HG02973 (cell line): Measurements from ENCODE around the gene NR1H3.

ENCODE experiments used
- ATAC-seq: cut with Tn5 transposase; IDR thresholded peaks from one replicate; pipeline ENCODE4 v1.9.1; 2021; ENCODE audit warnings: moderate library complexity; ENCODE audit not compliant: unreplicated experiment

Gene NR1H3

DNA sequence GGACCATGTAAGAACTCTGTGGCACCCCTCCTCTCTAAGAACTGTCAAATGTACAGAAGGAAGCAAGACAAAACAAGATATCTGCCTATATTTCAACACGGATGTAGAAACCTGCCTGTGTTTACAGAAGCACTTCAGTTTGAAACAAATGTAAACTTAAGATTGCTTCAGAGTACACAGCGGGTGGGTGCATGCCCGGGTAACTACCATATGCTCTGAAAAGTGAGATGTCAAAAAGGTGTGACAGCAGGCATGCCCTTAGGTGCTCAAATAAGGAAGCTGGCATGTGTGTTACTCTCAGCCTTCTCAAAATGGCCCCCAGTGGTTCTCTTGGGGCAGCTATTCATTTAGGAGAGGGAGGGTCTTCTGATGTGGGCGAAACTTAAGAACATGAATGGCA is 14.3 kb upstream of the NR1H3 start:
- ATAC-seq: no peak

DNA sequence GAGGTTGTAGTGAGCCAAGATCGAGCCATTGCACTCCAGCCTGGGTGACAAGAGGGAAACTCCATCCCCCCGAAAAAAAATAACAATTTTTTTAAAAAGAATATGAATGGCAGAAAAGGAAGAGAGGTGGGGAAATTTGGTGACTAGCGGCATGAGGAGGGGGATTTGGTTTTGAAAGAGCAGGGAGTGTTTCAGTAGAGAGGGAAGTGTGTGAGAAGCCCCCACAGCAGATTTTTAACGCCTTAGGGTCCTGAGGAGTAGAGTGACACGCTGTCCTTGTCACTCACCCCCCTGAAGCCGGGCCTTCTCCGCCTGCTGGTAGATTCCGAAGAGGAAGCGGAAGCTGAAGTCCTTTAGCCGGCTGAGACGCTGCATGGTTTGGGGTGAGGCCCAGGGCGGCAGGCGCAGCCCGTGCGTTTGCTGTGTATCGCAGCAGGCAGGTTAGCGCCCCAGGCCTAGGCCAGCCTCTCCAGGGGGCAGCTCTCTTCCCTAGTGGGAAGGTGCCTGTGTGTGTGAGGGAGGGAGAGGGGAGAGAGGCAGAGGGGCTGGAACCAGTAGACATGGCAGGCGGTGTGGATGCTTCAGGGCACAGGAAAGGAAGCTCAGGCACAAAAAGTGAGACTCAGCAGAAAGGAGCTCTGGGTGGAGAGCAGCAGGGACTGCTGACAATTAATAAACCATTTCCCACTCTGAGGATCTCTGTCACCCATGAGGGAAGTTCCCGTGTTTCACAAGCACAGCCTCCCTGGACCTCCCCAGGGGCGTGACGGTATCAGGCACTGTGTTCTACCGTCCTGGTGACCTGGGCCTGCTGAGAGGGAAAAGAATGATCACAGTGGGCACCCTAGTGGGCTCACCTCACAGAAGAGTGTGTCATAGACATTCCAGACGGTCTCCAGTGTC is 13.1 kb upstream of the NR1H3 start:
- no peak for ATAC-seq

- ATAC-seq: no peak
These were observed 12.0 kb upstream of the NR1H3 start for GRCh38 chr11:47245611-47246357.

DNA sequence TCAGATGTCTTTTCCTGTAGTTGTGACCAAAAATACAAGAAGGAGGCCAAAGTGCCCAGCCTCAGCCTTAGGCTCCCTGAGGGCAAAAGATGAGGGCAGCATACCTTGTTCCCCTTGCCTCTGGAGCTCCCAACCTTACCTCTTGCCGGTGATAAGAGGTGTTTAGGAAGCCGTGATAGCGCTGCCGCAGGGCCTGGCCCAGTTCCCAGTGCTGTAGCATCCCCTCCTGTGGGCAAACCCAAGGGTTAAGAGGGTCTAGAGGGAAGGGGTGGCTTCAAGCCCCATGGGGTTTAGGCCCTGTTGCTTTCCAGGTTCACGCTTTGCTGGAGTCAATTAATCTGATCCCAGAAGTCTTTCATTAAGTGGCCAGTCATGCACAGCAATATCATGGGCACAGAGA is 10.3 kb upstream of the NR1H3 start:
- no peak for ATAC-seq

DNA sequence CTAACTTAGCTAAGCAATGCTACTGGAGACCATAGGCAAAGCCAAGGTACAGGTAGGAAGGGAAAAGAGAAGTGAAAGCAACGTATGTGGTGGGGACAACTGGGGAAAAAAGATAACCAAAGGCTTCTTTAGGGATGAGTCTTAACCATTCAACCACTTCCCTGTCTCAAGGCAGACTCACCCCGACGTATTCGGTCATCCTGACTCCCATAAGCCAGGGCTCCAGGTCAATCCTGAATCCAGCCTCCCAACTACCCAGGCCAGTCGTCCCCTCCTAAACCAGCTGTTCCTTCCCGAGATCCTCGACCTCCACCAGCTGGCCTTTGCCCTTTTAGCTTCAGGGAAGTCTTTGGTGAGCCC is 9.5 kb upstream of the NR1H3 start:
- ATAC-seq: peak; percentile 27

GRCh38 chr11:47248664-47249377 is 9.0 kb upstream of the NR1H3 start, which contains the start of gene ACP2:
Gene ACP2 (minus strand): TSS chr11:47248814. CDS start chr11:47248789, 25 bp downstream.
- ATAC-seq: peak; percentile 92

- no peak for ATAC-seq
These were observed 8.4 kb upstream of the NR1H3 start for GRCh38 chr11:47249378-47249715.

- no peak for ATAC-seq
These were observed 6.0 kb upstream of the NR1H3 start for GRCh38 chr11:47251751-47252150.

DNA sequence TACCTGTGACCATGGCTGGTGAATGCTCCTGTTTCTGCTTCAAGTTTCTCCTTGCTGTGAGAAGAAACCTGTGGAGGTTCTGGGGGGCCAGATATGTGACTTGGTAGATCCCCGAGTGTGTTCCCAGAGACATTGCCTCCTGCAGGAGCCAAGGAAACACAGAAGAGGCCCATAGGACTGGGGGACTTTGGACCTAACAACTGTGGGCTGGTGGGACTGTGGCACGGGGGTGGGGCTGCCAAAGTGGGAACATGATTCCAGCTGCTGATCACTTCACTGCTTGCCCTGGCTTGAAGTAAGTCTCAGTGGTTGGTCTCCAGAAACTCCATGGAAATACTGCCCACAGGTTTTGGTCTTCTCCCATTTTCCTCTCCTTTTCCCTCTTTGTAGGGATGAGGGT is 4.1 kb upstream of the NR1H3 start:
- ATAC-seq: no peak

- ATAC-seq: no peak
These were observed 3.4 kb upstream of the NR1H3 start for GRCh38 chr11:47254386-47254785.

GRCh38 chr11:47256374-47256773 is 1.4 kb upstream of the NR1H3 start:
- no peak for ATAC-seq

- ATAC-seq: no peak
These were observed 649 bp upstream of the NR1H3 start for GRCh38 chr11:47257177-47257516.

GRCh38 chr11:47258317-47258902 is 614 bp downstream of the NR1H3 start:
- ATAC-seq: no peak

DNA sequence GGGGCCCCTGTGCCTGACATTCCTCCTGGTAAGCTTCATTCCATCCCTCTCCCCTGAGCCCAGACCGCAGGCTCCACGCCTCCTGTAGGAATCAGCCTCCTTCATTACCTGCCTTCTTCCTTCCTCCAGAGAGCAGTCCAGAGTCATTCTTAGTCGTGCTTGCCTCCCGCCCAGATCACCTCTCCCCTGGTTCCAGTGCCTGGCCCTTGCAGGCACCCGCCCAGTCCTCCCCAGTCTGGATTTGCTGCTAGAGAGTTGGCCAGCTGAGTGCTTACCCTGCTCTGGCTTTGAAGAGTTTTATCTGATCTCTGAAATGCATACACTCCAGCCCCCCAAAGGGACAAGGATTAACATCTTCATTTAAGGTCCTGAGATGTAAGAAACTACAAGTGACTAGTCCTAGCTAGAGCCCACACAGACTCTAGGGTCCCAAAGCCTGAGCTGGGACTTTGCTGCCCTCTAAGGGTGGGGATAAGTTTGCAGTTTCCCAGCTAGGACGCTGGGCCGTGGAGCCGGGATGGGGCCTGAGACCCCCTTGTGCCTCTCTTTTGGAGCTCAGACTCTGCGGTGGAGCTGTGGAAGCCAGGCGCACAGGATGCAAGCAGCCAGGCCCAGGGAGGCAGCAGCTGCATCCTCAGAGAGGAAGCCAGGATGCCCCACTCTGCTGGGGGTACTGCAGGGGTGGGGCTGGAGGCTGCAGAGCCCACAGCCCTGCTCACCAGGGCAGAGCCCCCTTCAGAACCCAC is 1.6 kb downstream of the NR1H3 start:
- no peak for ATAC-seq

GRCh38 chr11:47260366-47260765 is 2.6 kb downstream of the NR1H3 start:
- ATAC-seq: no peak

DNA sequence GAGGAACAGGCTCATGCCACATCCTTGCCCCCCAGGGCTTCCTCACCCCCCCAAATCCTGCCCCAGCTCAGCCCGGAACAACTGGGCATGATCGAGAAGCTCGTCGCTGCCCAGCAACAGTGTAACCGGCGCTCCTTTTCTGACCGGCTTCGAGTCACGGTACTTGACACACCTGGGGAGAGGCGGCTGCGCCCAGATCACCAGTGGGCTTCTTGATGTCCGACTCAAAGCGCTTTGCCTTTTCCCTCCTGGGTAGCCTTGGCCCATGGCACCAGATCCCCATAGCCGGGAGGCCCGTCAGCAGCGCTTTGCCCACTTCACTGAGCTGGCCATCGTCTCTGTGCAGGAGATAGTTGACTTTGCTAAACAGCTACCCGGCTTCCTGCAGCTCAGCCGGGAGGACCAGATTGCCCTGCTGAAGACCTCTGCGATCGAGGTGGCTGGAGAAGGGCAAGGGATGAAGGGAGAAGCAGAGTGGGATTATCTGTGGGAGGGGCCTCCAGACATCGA is 3.5 kb downstream of the NR1H3 start:
- no peak for ATAC-seq

- ATAC-seq: no peak
These were observed 6.3 kb downstream of the NR1H3 start for GRCh38 chr11:47264119-47264518.

DNA sequence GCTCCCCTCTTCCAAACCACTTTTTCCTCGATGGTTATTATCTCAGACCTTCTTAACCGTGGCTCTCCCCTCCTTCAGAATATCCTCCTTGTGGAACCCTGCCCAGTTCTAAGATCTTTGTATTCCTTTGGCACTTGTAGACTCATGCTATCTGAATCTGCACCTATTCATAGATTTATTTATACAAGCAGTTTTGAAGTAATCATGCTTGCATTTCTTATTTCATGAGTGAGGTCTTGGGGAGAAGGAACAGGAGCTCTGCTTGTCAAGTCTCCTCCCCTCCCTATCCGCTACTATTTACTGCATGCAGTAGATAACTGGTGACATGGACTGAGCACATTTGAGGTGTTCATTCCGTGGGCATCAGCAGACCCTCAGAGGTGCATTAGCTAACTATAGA is 6.7 kb downstream of the NR1H3 start:
- no peak for ATAC-seq

GRCh38 chr11:47267876-47268275 is 10.1 kb downstream of the NR1H3 start:
- no peak for ATAC-seq

DNA sequence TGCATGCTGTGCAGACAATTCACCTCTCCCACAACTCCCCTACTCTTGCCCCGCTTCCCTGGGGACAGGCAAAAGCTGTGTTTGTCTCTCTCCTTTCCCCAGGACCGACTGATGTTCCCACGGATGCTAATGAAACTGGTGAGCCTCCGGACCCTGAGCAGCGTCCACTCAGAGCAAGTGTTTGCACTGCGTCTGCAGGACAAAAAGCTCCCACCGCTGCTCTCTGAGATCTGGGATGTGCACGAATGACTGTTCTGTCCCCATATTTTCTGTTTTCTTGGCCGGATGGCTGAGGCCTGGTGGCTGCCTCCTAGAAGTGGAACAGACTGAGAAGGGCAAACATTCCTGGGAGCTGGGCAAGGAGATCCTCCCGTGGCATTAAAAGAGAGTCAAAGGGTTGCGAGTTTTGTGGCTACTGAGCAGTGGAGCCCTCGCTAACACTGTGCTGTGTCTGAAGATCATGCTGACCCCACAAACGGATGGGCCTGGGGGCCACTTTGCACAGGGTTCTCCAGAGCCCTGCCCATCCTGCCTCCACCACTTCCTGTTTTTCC is 10.7 kb downstream of the NR1H3 start:
- no peak for ATAC-seq
